Mucosa of stomach (tissue), 1 donor: Measurements from ENCODE around the gene GMDS.
"Not testable (repeated sequence)": the region's sequence is repeated elsewhere in the genome, so short reads cannot be mapped to it uniquely, and the experiment has no call there.

Source experiments
- H3K27me3 ChIP-seq: one replicate; pipeline ENCODE4 v1.7.0; 2013; ENCODE audit warnings: mild to moderate bottlenecking, low read length; ENCODE audit not compliant: control insufficient read depth, insufficient read depth
- H3K36me3 ChIP-seq: one replicate; pipeline ENCODE4 v1.7.0; 2013; ENCODE audit warnings: low read length; ENCODE audit not compliant: control insufficient read depth, insufficient read depth
- H3K4me1 ChIP-seq: one replicate; pipeline ENCODE4 v1.7.0; 2013; ENCODE audit warnings: mild to moderate bottlenecking, low read length; ENCODE audit not compliant: control insufficient read depth, insufficient read depth
- H3K4me3 ChIP-seq: one replicate; pipeline ENCODE4 v1.7.0; 2013; ENCODE audit warnings: low read length
- H3K9ac ChIP-seq: one replicate; pipeline ENCODE4 v1.7.0; 2013; ENCODE audit warnings: mild to moderate bottlenecking, low read length, moderate library complexity
- H3K9me3 ChIP-seq: one replicate; pipeline ENCODE4 v1.7.0; 2013; ENCODE audit warnings: mild to moderate bottlenecking, low read length, moderate library complexity; ENCODE audit not compliant: control insufficient read depth
- donor health status: Pancreatic carcinoma.

Gene GMDS

GRCh38 chr6:1850840-1851157, 394.6 kb downstream of the GMDS start:
- no peaks in the 10 kb centered on the region for H3K27me3 ChIP-seq

GRCh38 chr6:1850121-1850839, 395.1 kb downstream of the GMDS start:
- no peaks in the 10 kb centered on the region for H3K36me3 ChIP-seq
- peaks cover 10% of the 10 kb centered on the region for H3K4me1 ChIP-seq
- H3K4me3 ChIP-seq, result no peak overlapping the region
- H3K9ac ChIP-seq, result no peak overlapping the region
- no peaks in the 10 kb centered on the region for H3K27me3 ChIP-seq
- no peaks in the 10 kb centered on the region for H3K9me3 ChIP-seq

More at GRCh38 chr6:1850840-1851157, 394.6 kb downstream of the GMDS start:
- H3K4me3 ChIP-seq, result no peak overlapping the region
- H3K36me3 ChIP-seq, result no peaks in the 10 kb centered on the region
- H3K9ac ChIP-seq, result no peak overlapping the region
- no peaks in the 10 kb centered on the region for H3K9me3 ChIP-seq
- H3K4me1 ChIP-seq, result peaks cover 10% of the 10 kb centered on the region

- Histone ChIP-seq H3K4me1 (peaks cover 10% of the 10 kb centered on the region), H3K9ac (no peak overlapping the region), H3K4me3 (no peak overlapping the region), H3K9me3 (no peaks in the 10 kb centered on the region), H3K36me3 (no peaks in the 10 kb centered on the region), H3K27me3 (no peaks in the 10 kb centered on the region)
Observed at GRCh38 chr6:1849691-1850090, 395.7 kb downstream of the GMDS start.

- Histone ChIP-seq H3K36me3 (no peaks in the 10 kb centered on the region), H3K27me3 (no peaks in the 10 kb centered on the region), H3K4me3 (no peak overlapping the region), H3K4me1 (peaks cover 10% of the 10 kb centered on the region), H3K9me3 (no peaks in the 10 kb centered on the region), H3K9ac (no peak overlapping the region)
Observed at GRCh38 chr6:1848752-1849151, 396.7 kb downstream of the GMDS start.

- Histone ChIP-seq H3K27me3 (no peaks in the 10 kb centered on the region), H3K36me3 (no peaks in the 10 kb centered on the region), H3K4me3 (no peak overlapping the region), H3K4me1 (peaks cover 10% of the 10 kb centered on the region), H3K9ac (no peak overlapping the region), H3K9me3 (no peaks in the 10 kb centered on the region)
Observed at GRCh38 chr6:1846611-1847010, 398.8 kb downstream of the GMDS start.

- not testable (repeated sequence) for H3K4me3 ChIP-seq, H3K36me3 ChIP-seq, H3K4me1 ChIP-seq, H3K9ac ChIP-seq, H3K27me3 ChIP-seq, H3K9me3 ChIP-seq
Observed at GRCh38 chr6:1845543-1845942, 399.9 kb downstream of the GMDS start.

GRCh38 chr6:1842334-1842733, 403.1 kb downstream of the GMDS start:
- Histone ChIP-seq H3K4me3 (no peak overlapping the region), H3K4me1 (peaks cover 4% of the 10 kb centered on the region), H3K9ac (no peak overlapping the region), H3K9me3 (no peaks in the 10 kb centered on the region), H3K36me3 (no peaks in the 10 kb centered on the region), H3K27me3 (no peaks in the 10 kb centered on the region)

- Histone ChIP-seq H3K36me3 (no peaks in the 10 kb centered on the region), H3K4me3 (no peak overlapping the region), H3K9me3 (no peaks in the 10 kb centered on the region), H3K4me1 (peaks cover 4% of the 10 kb centered on the region), H3K27me3 (no peaks in the 10 kb centered on the region), H3K9ac (no peak overlapping the region)
Observed at GRCh38 chr6:1841136-1841535, 404.3 kb downstream of the GMDS start.

- H3K27me3 ChIP-seq, result no peaks in the 10 kb centered on the region
- no peaks in the 10 kb centered on the region for H3K36me3 ChIP-seq
- no peak overlapping the region for H3K9ac ChIP-seq
- peaks cover 4% of the 10 kb centered on the region for H3K4me1 ChIP-seq
- H3K9me3 ChIP-seq, result no peaks in the 10 kb centered on the region
- no peak overlapping the region for H3K4me3 ChIP-seq
Observed at GRCh38 chr6:1840491-1841121, 404.8 kb downstream of the GMDS start.

GRCh38 chr6:1839361-1839760, 406.0 kb downstream of the GMDS start:
- Histone ChIP-seq H3K9ac (no peak overlapping the region), H3K4me1 (peaks cover 4% of the 10 kb centered on the region), H3K36me3 (no peaks in the 10 kb centered on the region), H3K27me3 (no peaks in the 10 kb centered on the region), H3K9me3 (no peaks in the 10 kb centered on the region), H3K4me3 (no peak overlapping the region)

- Histone ChIP-seq H3K9me3 (no peaks in the 10 kb centered on the region), H3K36me3 (no peaks in the 10 kb centered on the region), H3K27me3 (no peaks in the 10 kb centered on the region), H3K9ac (no peak overlapping the region), H3K4me3 (no peak overlapping the region), H3K4me1 (peaks cover 4% of the 10 kb centered on the region)
Observed at GRCh38 chr6:1838604-1839213, 406.7 kb downstream of the GMDS start.

- Histone ChIP-seq H3K36me3 (no peaks in the 10 kb centered on the region), H3K27me3 (no peaks in the 10 kb centered on the region), H3K4me1 (peaks cover 9% of the 10 kb centered on the region), H3K4me3 (no peak overlapping the region), H3K9me3 (no peaks in the 10 kb centered on the region), H3K9ac (no peak overlapping the region)
Observed at GRCh38 chr6:1837826-1838225, 407.6 kb downstream of the GMDS start.
